ENCODE data around the gene GNA12.

- no peak for TF ChIP-seq EZH2 (IDR thresholded peaks at IDR 0.05)
- TF ChIP-seq CTCF (IDR thresholded peaks at IDR 0.05): no peak
These were observed 34.2 kb upstream of the GNA12 start for GRCh38 chr7:2878306-2878705.

Measured in neural progenitor cell (in vitro differentiated cells).